Smooth muscle cell (in vitro differentiated cells): ENCODE measurements around the gene TAOK3. TPM values are rescaled to one million over a fixed set of nuclear protein-coding genes. Genes with fewer than 3 reads are reported as not detected.

Experiments used
- DNase-seq: peaks from one replicate; lab custom pipeline; 2025; ENCODE audit not compliant: unreplicated experiment; lab: John Stamatoyannopoulos, UW
- H2AFZ ChIP-seq: fragments of 200-600 bp; sonication (generic); 2 replicates; pipeline ENCODE4 v1.6.0; 2016; ENCODE audit warnings: antibody characterized with exemption, low read depth, mild to moderate bottlenecking
- H3F3A ChIP-seq: fragments of 200-600 bp; sonication (generic); 2 replicates; pipeline ENCODE4 v1.6.0; 2017; ENCODE audit warnings: antibody characterized with exemption, low read depth
- H3K27ac ChIP-seq: fragments of 200-600 bp; sonication (generic); 2 replicates; pipeline ENCODE4 v1.5.1; 2016; ENCODE audit warnings: low read depth, mild to moderate bottlenecking
- H3K27me3 ChIP-seq: fragments of 200-600 bp; sonication (generic); 2 replicates; pipeline ENCODE4 v1.6.1; 2016; ENCODE audit warnings: low read depth, mild to moderate bottlenecking
- H3K36me3 ChIP-seq: fragments of 200-600 bp; sonication (generic); 2 replicates; pipeline ENCODE4 v1.5.1; 2016; ENCODE audit warnings: low read depth
- H3K4me1 ChIP-seq: fragments of 200-600 bp; sonication (generic); 2 replicates; pipeline ENCODE4 v1.5.1; 2016; ENCODE audit warnings: low read depth
- H3K4me2 ChIP-seq: fragments of 200-600 bp; sonication (generic); 2 replicates; pipeline ENCODE4 v1.6.0; 2016; ENCODE audit warnings: mild to moderate bottlenecking
- H3K4me3 ChIP-seq: fragments of 200-600 bp; sonication (generic); 2 replicates; pipeline ENCODE4 v1.5.1; 2016; ENCODE audit warnings: mild to moderate bottlenecking
- H3K79me2 ChIP-seq: fragments of 200-600 bp; sonication (generic); 2 replicates; pipeline ENCODE4 v1.6.0; 2016; ENCODE audit warnings: low read depth, mild to moderate bottlenecking
- H3K9ac ChIP-seq: fragments of 200-600 bp; sonication (generic); 2 replicates; pipeline ENCODE4 v1.6.0; 2016; ENCODE audit warnings: low read depth
- H3K9me3 ChIP-seq: fragments of 200-600 bp; sonication (generic); replicated peaks from 2 replicates; pipeline ENCODE4 v1.5.1; 2016; ENCODE audit warnings: low read depth
- H4K20me1 ChIP-seq: fragments of 200-600 bp; sonication (generic); 2 replicates; pipeline ENCODE4 v1.6.0; 2016; ENCODE audit warnings: low read depth
- CTCF ChIP-seq: fragments of 200-600 bp; sonication (generic); IDR thresholded peaks from 2 replicates; pipeline ENCODE4 v1.5.1; 2017; ENCODE audit warnings: borderline replicate concordance, mild to moderate bottlenecking, antibody characterized with exemption; ENCODE audit not compliant: insufficient read depth, poor library complexity, severe bottlenecking
- WGBS: methylation state at CpG from one replicate; pipeline ENCODE4 v1.1.7; 2016; ENCODE audit warnings: low lambda C conversion rate; 5-methylcytosine and 5-hydroxymethylcytosine counted together
- polyA plus RNA-seq: library from polyadenylated mRNA; unstranded; fragments of >200 nt; fragmentation: Nextera tagmentation; extraction: Ambion mirVana; gene quantifications from 2 replicates; pipeline ENCODE4 v1.2.1, GENCODE V29; 2016
- total RNA-seq: library from RNA; depleted of rRNA; stranded (reverse); fragments of >200 nt; gene quantifications from 2 replicates; pipeline ENCODE4 v1.2.3, GENCODE V29; 2014

The TAOK3 gene
- total and polyA plus RNA-seq, 2 experiments from 2014 or later = 7.3 to 7.9 TPM

- H3K36me3 ChIP-seq = no peaks in the 10 kb centered on the region
- H4K20me1 ChIP-seq = no peaks in the 10 kb centered on the region
- no peaks in the 10 kb centered on the region for H3K27me3 ChIP-seq
- no peaks in the 10 kb centered on the region for H3F3A ChIP-seq
- H3K4me3 ChIP-seq = no peak overlapping the region
- peak overlapping the region; percentile 43 for H3K4me2 ChIP-seq
- peaks cover 3% of the 10 kb centered on the region for H3K4me1 ChIP-seq
- no peak overlapping the region for H2AFZ ChIP-seq
- H3K9me3 ChIP-seq = no peaks in the 10 kb centered on the region
- no peak overlapping the region for H3K9ac ChIP-seq
- no peak for TF ChIP-seq CTCF
- peak overlapping the region; percentile 46 for H3K27ac ChIP-seq
- 47% methylated on average over 4 of the region's 4 CpGs for WGBS
- H3K79me2 ChIP-seq = no peaks in the 10 kb centered on the region
- DNase-seq = no peak
These were observed 40.2 kb downstream of the TAOK3 start for GRCh38 chr12:118332511-118332910.

GRCh38 chr12:118330421-118331018 is 42.2 kb downstream of the TAOK3 start:
- WGBS = 36% methylated on average over 3 of the region's 3 CpGs
- Histone ChIP-seq H3K4me3 (no peak overlapping the region), H3K79me2 (no peaks in the 10 kb centered on the region), H2AFZ (no peak overlapping the region), H3K36me3 (no peaks in the 10 kb centered on the region), H3K9ac (no peak overlapping the region), H3K4me1 (peaks cover 3% of the 10 kb centered on the region), H3K9me3 (no peaks in the 10 kb centered on the region), H3K4me2 (peak overlapping the region; percentile 43), H3F3A (no peaks in the 10 kb centered on the region), H3K27ac (peak overlapping the region; percentile 27), H3K27me3 (no peaks in the 10 kb centered on the region), H4K20me1 (no peaks in the 10 kb centered on the region)
- no peak for DNase-seq
- no peak for TF ChIP-seq CTCF

- no peak overlapping the region for H3K9ac ChIP-seq
- H3F3A ChIP-seq = no peaks in the 10 kb centered on the region
- no peak overlapping the region for H3K27ac ChIP-seq
- no peak overlapping the region for H3K4me2 ChIP-seq
- no peaks in the 10 kb centered on the region for H3K27me3 ChIP-seq
- DNase-seq = no peak
- 76% methylated on average over 3 of the region's 3 CpGs for WGBS
- no peak for TF ChIP-seq CTCF
- H3K36me3 ChIP-seq = no peaks in the 10 kb centered on the region
- H3K4me1 ChIP-seq = peaks cover 3% of the 10 kb centered on the region
- H2AFZ ChIP-seq = no peak overlapping the region
- H3K4me3 ChIP-seq = no peak overlapping the region
- no peaks in the 10 kb centered on the region for H4K20me1 ChIP-seq
- H3K79me2 ChIP-seq = no peaks in the 10 kb centered on the region
- H3K9me3 ChIP-seq = no peaks in the 10 kb centered on the region
These were observed 44.0 kb downstream of the TAOK3 start for GRCh38 chr12:118328486-118329330.

DNA sequence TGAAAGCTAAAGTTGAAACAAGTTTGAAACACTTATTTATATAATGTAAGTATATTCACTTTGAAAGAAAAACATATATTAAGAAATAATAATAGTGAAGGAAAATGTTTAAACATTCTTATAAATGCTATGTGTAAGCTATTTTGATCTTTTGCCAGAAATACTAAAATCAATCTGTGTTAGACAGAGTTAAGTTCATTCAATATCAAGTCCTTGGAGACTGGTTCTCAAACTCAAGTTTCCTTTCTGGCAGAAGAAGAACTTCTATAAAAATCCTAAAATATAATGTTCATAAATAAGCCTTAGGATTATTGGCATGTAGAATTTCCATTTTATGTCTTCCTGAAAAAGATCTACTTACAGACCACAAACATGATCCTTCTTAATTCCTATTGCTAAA is 45.3 kb downstream of the TAOK3 start:
- TF ChIP-seq CTCF = no peak
- H3K36me3 ChIP-seq = no peaks in the 10 kb centered on the region
- H3F3A ChIP-seq = no peaks in the 10 kb centered on the region
- no peak overlapping the region for H3K4me3 ChIP-seq
- no peak overlapping the region for H3K27ac ChIP-seq
- DNase-seq = no peak
- peaks cover 3% of the 10 kb centered on the region for H3K4me1 ChIP-seq
- H3K4me2 ChIP-seq = peak overlapping the region; percentile 38
- no peak overlapping the region for H2AFZ ChIP-seq
- H4K20me1 ChIP-seq = no peaks in the 10 kb centered on the region
- H3K27me3 ChIP-seq = no peaks in the 10 kb centered on the region
- H3K9ac ChIP-seq = no peak overlapping the region
- no peaks in the 10 kb centered on the region for H3K9me3 ChIP-seq
- no peaks in the 10 kb centered on the region for H3K79me2 ChIP-seq
